Cortex of kidney (tissue), 1 donor: Measurements from ENCODE around the gene PSRC1.
"Not testable (repeated sequence)": the region's sequence is repeated elsewhere in the genome, so short reads cannot be mapped to it uniquely, and the experiment has no call there.

ENCODE experiments used
- DNase-seq: peaks from one replicate; lab custom pipeline; 2025; lab: John Stamatoyannopoulos, UW

The PSRC1 gene

GRCh38 chr1:109295712-109296415 is 12.9 kb upstream of the PSRC1 start:
- no peak for DNase-seq

GRCh38 chr1:109294481-109294880 is 11.5 kb upstream of the PSRC1 start:
- DNase-seq: no peak

- no peak for DNase-seq
Observed at GRCh38 chr1:109293026-109293425, 10.1 kb upstream of the PSRC1 start.

GRCh38 chr1:109292364-109292763 is 9.4 kb upstream of the PSRC1 start:
- DNase-seq: no peak

GRCh38 chr1:109290998-109291397 is 8.1 kb upstream of the PSRC1 start:
- DNase-seq: no peak

- no peak for DNase-seq
Observed at GRCh38 chr1:109290137-109290536, 7.2 kb upstream of the PSRC1 start.

- DNase-seq: not testable (repeated sequence)
Observed at GRCh38 chr1:109286762-109287161, 3.8 kb upstream of the PSRC1 start.

GRCh38 chr1:109283748-109284600 is 1.0 kb upstream of the PSRC1 start:
- DNase-seq: no peak

GRCh38 chr1:109282497-109282951 is 421 bp downstream of the PSRC1 start:
- DNase-seq: no peak

- DNase-seq: no peak
Observed at GRCh38 chr1:109281680-109282496, 1.1 kb downstream of the PSRC1 start.

- no peak for DNase-seq
Observed at GRCh38 chr1:109280862-109281261, 2.1 kb downstream of the PSRC1 start.

- DNase-seq: no peak
Observed at GRCh38 chr1:109279615-109280278, 3.2 kb downstream of the PSRC1 start.

GRCh38 chr1:109277434-109278204 is 5.3 kb downstream of the PSRC1 start:
- no peak for DNase-seq

- no peak for DNase-seq
Observed at GRCh38 chr1:109275706-109276345, 7.1 kb downstream of the PSRC1 start.

GRCh38 chr1:109274533-109275476 is 8.1 kb downstream of the PSRC1 start:
- DNase-seq: no peak

GRCh38 chr1:109273570-109274288 is 9.2 kb downstream of the PSRC1 start:
- DNase-seq: no peak

GRCh38 chr1:109272831-109273547 is 10.0 kb downstream of the PSRC1 start:
- no peak for DNase-seq
